HG03460 (cell line): Measurements from ENCODE around the gene CDK3.

Source experiments
- ATAC-seq: cut with Tn5 transposase; IDR thresholded peaks from one replicate; pipeline ENCODE4 v1.9.1; 2021; ENCODE audit not compliant: unreplicated experiment

CDK3 gene

DNA sequence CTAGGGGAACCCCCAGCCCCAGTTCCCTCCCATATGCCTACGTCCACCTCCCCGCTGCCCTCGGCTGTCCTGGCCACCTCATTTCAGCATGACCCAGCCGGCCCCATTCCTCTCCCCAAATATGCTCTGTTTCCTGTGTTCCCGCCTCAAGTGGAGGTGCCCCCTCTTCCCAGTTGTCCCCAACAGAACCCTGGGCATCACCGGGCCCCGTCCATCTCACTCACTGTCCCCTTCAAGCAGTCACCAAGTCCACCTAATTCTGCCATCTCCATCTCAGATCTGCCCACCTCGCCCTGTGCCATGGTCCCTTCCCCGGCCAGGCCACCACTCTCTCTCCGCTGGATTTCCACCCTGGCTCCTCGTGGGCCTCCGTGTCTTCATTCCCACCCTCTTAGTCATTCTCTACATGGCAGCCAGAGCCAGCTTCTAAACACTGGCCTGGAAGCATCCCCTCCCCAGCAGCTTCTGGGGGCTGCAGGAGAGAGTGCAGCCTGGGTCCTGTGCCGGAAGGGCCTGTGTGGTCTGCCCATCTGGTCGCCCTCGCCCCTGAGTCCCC, 12.8 kb downstream of the CDK3 start:
- ATAC-seq = no peak

GRCh38 chr17:76014100-76014924, 13.7 kb downstream of the CDK3 start:
- ATAC-seq = no peak

DNA sequence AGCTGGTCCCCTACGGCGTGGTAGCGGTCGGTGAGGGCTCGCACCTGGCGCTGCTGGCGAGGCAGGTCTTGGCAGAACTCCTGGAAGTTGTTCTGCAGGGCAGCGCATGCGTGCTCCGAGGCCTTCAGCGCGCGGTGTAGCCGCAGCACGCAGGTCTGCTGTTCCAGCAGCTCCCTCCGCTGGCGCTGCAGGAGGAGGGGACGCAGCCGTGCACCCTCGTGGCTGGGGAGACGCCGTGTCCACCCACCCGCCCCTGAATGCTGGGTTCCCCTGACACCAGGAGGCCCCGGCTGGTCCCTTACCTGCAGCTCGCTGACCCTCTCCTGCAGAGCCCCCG, 14.2 kb downstream of the CDK3 start:
- ATAC-seq = no peak

- no peak for ATAC-seq
Measured at GRCh38 chr17:76017481-76018339, 17.1 kb downstream of the CDK3 start.

DNA sequence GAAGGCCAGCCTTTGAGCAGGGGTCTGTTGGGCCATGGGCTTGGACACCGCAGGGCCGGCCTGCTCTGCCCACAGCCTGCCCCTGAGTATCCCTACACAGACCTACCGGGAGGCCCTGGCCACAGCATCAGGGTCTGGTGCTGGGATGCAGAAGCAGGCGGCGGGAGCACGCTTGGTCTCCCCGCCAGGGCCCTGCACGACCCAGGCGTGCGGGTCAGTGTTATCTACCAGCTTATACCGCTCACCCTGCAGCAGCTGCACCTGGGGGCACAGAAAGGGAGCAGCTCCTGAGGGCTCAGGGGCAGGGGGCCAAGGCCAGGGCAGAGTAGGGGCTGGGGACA, 17.7 kb downstream of the CDK3 start:
- ATAC-seq = no peak

- ATAC-seq = no peak
Measured at GRCh38 chr17:76018801-76019200, 18.1 kb downstream of the CDK3 start.

- no peak for ATAC-seq
Measured at GRCh38 chr17:76019833-76020467, 19.3 kb downstream of the CDK3 start.

DNA sequence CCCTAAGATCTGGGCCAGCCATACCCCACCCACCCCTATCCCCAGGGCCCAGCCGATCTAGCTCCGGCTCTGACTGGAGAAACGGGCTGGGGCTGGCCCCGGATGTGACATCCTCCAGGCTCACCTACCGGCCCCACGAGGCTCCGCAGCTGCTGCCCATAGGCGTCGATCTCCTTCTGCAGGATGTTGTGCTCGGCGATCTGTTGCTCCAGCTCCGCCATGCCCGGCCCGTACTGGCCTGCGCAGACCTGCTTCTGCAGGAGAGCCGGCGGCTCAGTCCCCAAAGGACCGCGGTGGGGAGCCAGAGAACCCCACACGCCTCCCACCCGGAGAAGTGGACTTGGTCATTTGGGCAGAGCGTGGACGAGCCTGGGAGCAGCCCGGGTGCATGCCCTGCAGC, 21.6 kb downstream of the CDK3 start:
- ATAC-seq = no peak

DNA sequence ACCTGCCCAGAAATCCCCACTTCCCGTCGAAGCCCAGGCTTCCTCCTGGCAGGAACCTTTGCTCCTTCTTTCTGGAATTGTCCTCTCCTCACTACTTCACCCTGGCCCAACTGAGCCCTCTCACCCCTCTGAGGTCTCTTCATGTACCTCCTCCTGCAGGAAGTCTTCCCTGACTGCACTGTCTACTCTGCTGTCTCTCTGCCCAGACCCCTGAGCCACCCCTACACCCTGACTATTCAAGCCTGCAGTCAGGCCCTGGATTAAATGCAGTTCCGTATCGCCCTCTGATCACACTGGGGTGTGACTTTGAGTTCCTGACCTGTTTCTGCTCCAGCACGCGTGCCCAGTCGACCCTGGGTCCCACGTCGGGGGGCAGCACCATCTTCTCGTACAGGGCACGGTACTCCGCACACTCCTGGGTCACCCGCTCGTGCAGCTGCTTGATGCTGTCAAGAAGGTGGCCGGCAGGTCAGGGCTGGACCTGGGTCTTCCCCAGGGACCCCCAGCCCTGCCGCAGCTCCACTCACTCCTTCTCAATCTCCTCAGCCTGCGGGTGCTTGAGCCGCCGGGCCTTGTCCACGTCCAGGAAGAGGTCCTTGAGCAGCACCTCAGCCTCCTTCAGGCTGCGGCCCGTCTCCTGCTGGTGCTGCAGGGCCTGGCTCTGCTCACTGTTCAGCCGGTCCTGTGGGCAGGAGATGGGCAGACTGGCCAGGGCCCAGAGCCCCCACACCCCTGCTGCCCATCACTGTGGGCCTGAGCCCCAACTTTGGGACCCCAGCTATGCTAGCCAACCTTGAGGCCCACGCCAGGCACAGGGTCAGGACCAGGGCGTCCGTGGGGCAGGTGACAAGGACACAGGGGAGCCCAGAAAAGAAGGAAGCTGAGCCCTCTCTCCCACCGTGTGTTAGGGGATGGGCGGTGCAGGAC, 22.6 kb downstream of the CDK3 start:
- ATAC-seq = no peak

- ATAC-seq = no peak
Measured at GRCh38 chr17:76023900-76024237, 23.2 kb downstream of the CDK3 start.

DNA sequence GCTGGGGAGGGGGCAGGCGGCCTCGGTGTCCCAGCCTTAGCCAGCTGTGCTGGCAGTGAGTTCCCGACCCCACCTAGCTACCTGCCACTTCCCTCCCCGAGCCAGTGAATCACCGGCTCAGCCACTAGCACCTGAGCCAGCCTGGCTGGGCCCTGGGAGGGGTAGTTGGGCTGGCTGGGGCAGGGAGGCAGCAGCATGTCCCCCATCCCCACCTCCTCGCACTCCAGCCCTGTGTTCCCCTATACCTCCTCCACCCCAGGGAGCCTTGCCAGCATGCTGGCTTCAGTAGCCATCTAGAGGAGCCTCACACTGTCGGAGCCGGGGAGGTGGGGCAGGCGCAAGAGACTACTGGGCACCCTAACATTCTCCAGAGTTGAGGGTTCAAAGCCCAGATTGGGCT, 23.7 kb downstream of the CDK3 start:
- ATAC-seq = no peak

- no peak for ATAC-seq
Measured at GRCh38 chr17:76025294-76025693, 24.6 kb downstream of the CDK3 start.

- no peak for ATAC-seq
Measured at GRCh38 chr17:76026714-76027158, 26.1 kb downstream of the CDK3 start.

DNA sequence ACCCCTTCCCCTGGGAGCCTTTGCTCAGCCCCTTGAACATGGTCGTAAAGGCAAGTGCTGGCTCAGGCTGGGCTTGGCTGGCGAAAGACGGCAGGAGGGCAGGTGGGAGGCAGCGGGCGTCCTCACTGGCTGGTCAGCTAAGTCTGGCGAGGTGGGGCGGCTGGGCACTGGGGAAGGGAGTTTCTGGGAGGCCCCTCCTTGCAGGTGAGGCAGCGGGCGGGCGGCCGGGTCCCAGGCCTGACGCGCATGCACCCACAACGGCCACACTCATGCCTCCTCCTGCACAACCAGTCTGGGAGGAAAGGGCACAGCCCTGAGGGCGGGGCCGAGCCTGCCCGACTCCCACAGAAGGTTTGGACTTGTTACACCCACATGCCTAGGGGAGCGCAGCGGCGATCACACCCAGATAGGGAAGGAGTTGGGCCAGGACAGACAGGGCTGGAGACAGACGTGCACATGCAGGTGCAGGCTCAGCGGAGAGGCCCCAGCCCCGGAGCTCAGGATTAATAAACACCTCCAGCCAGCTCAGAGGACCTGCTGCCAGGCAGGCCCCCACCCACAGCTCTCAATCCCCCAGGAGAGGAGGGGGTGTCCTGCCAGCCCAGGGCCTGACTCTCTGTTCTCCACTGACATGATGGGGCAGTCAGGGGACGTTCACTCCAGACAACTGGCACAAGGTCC, 26.6 kb downstream of the CDK3 start, which contains the start of gene EVPL:
Gene EVPL, minus strand, starts transcription at position 148 of the 681 bp plus-strand sequence. Its CDS starts 108 bp downstream, at position 40.
- no peak for ATAC-seq

- no peak for ATAC-seq
Measured at GRCh38 chr17:76032073-76032779, 31.6 kb downstream of the CDK3 start.

GRCh38 chr17:76032780-76033108, 32.1 kb downstream of the CDK3 start:
- ATAC-seq = no peak

DNA sequence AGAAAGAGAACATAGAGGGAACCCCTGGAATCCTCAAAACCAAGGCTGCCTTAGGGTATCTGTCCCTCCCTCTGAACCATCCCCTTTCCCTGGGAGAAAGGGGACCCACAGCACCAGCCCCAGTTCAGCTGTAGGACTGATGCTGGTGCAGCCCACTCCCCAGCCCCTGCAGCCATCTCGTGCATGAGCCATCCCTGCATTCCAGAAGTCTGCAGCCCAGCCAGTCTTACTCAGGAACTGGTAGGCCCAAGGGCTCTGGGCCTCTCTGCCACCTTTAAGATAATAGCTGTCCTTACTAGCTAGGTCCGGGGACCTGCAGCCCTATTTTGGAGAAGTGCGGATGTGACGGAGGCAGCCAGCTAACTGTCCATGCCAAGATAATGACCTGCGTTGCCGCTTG, 32.5 kb downstream of the CDK3 start:
- no peak for ATAC-seq

DNA sequence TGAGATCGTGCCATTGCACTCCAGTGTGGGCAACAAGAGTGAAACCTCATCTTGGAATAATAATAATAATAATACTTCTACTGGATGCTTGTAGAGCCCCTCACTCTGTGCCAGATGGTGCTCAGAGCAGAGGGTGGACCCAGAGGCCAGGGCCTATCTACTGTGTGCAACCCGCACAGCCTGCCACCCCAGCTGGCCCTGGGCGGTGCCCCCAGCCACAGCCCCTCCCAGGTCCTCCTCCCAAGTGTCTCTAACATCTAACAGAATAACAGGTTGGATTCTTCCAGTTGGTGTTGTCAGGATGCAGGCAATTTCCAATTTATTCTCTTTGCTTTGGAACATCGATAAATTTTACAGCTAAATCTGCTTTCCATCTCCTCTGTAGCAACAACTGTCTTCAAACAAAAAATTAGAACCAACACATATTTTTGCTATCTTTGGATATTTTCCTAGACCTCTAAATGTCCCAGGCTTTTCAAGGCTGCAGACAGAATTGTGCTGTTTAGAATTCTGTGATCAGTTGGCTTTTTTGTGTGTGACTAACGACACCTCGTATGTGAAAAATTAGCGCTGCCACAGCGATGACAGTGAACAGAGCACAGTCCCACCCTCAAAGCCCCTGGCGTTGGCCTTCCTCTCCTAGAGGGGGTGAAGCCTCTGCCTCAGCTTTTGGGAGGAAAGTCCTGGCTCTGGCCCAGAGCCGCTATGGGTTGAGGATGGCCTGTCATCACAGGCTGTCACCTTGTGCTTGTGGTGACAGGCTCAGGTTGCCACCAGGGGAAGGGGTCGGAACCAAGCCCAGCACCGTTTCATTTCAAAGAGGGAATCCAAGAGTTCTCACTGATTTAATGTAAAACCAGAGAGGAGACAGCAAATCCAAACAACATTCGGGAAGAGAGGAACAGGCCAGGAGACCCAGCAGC, 34.0 kb downstream of the CDK3 start:
- ATAC-seq = no peak
